Mucosa of descending colon (tissue), 3 donors: Measurements from ENCODE around the gene THRAP3. TPM values are rescaled to one million over a fixed set of nuclear protein-coding genes. Genes with fewer than 3 reads are reported as not detected.

ENCODE experiments used
- ATAC-seq: fragments of 200-7000 bp; cut with Tn5 transposase; one replicate; pipeline ENCODE4 v1.9.1; 2020; ENCODE audit warnings: mild to moderate bottlenecking, moderate library complexity
- DNase-seq, 3 donors: peaks; one replicate each; pipeline ENCODE4 v3.0.0-alpha.2; 2020
- H3K36me3 ChIP-seq: fragments of 200-600 bp; one replicate; pipeline ENCODE4 v1.8.0; 2021; ENCODE audit warnings: low read depth, mild to moderate bottlenecking
- H3K4me1 ChIP-seq: fragments of 200-600 bp; one replicate; pipeline ENCODE4 v1.8.0; 2021; ENCODE audit warnings: low read depth, mild to moderate bottlenecking
- H3K4me3 ChIP-seq: fragments of 200-600 bp; one replicate; pipeline ENCODE4 v1.8.0; 2021; ENCODE audit warnings: mild to moderate bottlenecking
- H3K9me3 ChIP-seq: fragments of 200-600 bp; one replicate; pipeline ENCODE4 v1.8.0; 2021; ENCODE audit warnings: mild to moderate bottlenecking
- intact Hi-C, 2 donors: fragments of 100-400 bp; cut with DNase I in 1 of 2; cut with micrococcal nuclease in 1 of 2; formaldehyde crosslinking; loops; one replicate each; pipeline versions ENCODE4 v1.11.0 to v1.11.1; 2022; cut with DNase I, micrococcal nuclease
- total RNA-seq, 3 donors: library from RNA; stranded (reverse); fragmentation: NEBNext Ultra II Directional in 2 of 3; extraction: Animal tissue kit (Norgen Biotek cat#: 25700) in 2 of 3; gene quantifications; one replicate each; pipeline versions ENCODE4 v1.2.1 to v1.2.4, GENCODE V29; 2021 to 2023
- TF ChIP-seq, protein P1 (sequence below): fragments of 200-600 bp; IDR thresholded peaks from one replicate; pipeline ENCODE4 v1.8.0; 2022; ENCODE audit warnings: antibody characterized with exemption, mild to moderate bottlenecking
- donor health status: DM: no; HTN: no; CAD: no; lungs with moderate emphysema.
- donor health status: DM: no; HTN: no; CAD: no.
- donor health status: DM: no; HTN: yes; CAD: no.

The THRAP3 gene
- total RNA-seq, 3 donors from 2014 or later, result 83.0 to 103 (median 85.1) TPM

DNA sequence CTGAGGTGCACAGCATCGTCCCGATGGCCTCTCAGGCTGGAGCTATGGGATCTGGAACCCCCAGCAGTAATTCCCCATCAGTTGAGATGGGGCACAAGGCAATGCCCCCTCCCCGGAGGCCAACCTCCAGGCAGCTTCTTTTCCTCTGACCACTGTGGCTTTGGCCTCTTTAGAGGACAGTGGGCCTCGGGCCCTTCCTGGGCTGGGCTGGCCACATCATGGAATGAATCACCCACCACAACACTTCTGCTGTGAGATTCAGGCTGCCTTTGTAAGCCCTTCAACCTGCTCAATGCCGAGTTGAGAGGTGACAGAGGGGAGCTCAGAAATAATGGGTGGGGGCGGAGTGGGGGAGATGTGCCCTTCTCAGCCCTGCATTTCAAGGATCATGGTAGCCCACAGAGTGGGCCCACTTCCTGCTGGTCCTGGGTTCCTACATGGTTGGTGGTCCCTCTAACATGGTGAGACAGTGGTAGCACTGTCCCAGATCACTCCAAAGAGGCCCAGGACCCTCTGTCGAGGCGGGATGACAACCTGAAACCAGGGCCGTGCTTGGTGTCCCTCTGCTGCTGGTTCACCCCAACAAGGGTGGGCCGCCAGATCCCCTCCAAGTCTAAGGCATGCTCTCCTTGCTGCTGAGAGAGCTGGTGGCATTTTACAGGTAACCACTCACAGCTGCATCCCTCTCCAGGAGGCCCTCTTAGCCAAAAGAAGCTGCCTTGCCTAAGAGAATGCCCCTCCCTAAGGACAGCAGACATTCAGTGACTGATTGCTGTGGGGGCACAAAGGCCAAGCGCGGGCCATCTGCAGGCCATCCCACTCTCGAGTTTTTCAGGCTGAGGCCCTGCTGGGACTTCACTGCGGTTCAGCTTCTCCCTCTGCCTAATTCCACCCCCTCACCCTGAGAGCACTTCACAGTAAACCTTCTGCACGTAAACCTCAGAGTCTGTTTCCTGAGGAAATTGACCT, 129.0 kb downstream of the THRAP3 start:
- H3K36me3 ChIP-seq, result no peaks in the 10 kb centered on the region

DNA sequence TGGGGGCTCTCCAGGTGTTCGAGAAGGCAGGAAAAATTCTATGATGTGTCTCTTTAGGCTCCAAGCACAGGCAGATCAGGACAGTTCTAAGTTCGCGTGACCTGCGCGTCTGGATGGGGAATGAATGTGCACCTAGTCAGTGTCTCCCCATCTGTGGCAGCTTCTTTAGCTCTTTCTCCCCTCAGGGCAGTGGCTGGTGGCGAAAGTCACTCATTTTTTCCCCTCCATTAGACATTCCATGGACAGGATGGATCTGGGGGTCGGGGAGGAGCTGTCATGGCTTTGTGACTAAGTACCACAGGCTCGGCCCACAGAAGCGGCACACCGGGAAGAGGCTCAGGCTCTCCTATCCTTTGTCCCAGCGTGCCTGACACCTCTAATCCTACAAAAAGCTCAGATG, 130.2 kb downstream of the THRAP3 start:
- ATAC-seq (no peak), DNase-seq (no peak)
- H3K36me3 ChIP-seq, result no peaks in the 10 kb centered on the region
- TF ChIP-seq, protein P1, sequence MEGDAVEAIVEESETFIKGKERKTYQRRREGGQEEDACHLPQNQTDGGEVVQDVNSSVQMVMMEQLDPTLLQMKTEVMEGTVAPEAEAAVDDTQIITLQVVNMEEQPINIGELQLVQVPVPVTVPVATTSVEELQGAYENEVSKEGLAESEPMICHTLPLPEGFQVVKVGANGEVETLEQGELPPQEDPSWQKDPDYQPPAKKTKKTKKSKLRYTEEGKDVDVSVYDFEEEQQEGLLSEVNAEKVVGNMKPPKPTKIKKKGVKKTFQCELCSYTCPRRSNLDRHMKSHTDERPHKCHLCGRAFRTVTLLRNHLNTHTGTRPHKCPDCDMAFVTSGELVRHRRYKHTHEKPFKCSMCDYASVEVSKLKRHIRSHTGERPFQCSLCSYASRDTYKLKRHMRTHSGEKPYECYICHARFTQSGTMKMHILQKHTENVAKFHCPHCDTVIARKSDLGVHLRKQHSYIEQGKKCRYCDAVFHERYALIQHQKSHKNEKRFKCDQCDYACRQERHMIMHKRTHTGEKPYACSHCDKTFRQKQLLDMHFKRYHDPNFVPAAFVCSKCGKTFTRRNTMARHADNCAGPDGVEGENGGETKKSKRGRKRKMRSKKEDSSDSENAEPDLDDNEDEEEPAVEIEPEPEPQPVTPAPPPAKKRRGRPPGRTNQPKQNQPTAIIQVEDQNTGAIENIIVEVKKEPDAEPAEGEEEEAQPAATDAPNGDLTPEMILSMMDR, result no peak
- no peaks in the 10 kb centered on the region for H3K4me1 ChIP-seq
- intact Hi-C loops, result no loop called here
- no peak overlapping the region for H3K4me3 ChIP-seq
- H3K9me3 ChIP-seq, result no peaks in the 10 kb centered on the region

More for the DNA sequence above, 129.0 kb downstream of the THRAP3 start:
- TF ChIP-seq, protein P1, result no peak
- Histone ChIP-seq H3K4me1 (no peaks in the 10 kb centered on the region), H3K9me3 (no peaks in the 10 kb centered on the region), H3K4me3 (no peak overlapping the region)
- intact Hi-C loops, result no loop called here
- ATAC-seq, result no peak
- no peak for DNase-seq

Other genes starting within 250 kb of the THRAP3 start
- under 1 TPM in 2 of 3 donors, not detected in 1; 0.19 to 0.32 TPM for gene TEKT2, start 140.3 kb upstream of the THRAP3 start, total RNA-seq
- 10 to 100 TPM; 17.8 to 24.5 (median 18.0) TPM for gene ADPRS, start 135.6 kb upstream of the THRAP3 start, total RNA-seq
- gene COL8A2, start 99.2 kb upstream of the THRAP3 start, total RNA-seq, result 1 to 10 TPM in 2 of 3 donors, under 1 TPM in 1; 0.58 to 4.5 (median 1.5) TPM
- 10 to 100 TPM; 55.7 to 86.6 (median 57.7) TPM for gene TRAPPC3, start 75.0 kb upstream of the THRAP3 start, total RNA-seq
- 100 to 1,000 TPM in 1 of 3 donors, 10 to 100 TPM in 2; 41.5 to 161 (median 61.9) TPM for gene MAP7D1, start 68.3 kb upstream of the THRAP3 start, total RNA-seq
- gene SH3D21, start 81.9 kb downstream of the THRAP3 start, total RNA-seq, result 10 to 100 TPM; 12.3 to 18.0 (median 14.2) TPM
- 10 to 100 TPM in 1 of 3 donors, 1 to 10 TPM in 2; 1.5 to 17.6 (median 8.2) TPM for gene EVA1B, start 99.2 kb downstream of the THRAP3 start, total RNA-seq
- gene STK40, start 161.5 kb downstream of the THRAP3 start, total RNA-seq, result 10 to 100 TPM; 51.5 to 85.0 (median 59.4) TPM
- gene LSM10, start 173.5 kb downstream of the THRAP3 start, total RNA-seq, result 10 to 100 TPM; 19.5 to 52.9 (median 22.5) TPM
- 1 to 10 TPM; 2.5 to 8.4 (median 3.7) TPM for gene OSCP1, start 226.0 kb downstream of the THRAP3 start, total RNA-seq
- gene MRPS15, start 239.9 kb downstream of the THRAP3 start, total RNA-seq, result 10 to 100 TPM; 48.4 to 59.4 (median 54.9) TPM